Activated CD8-positive, alpha-beta memory T cell treated with anti-CD3 and anti-CD28 coated beads, Interleukin-2, amount 50 U/mL, for 4 hours (primary cell): ENCODE measurements around the gene SEC22B.
"Not testable (repeated sequence)": the region's sequence is repeated elsewhere in the genome, so short reads cannot be mapped to it uniquely, and the experiment has no call there.

ENCODE experiments used
- DNase-seq: peaks from one replicate; pipeline ENCODE4 v3.0.0-alpha.2; 2020

Gene SEC22B

GRCh38 chr1:120112212-120112611 is 64.1 kb downstream of the SEC22B start:
- not testable (repeated sequence) for DNase-seq

- not testable (repeated sequence) for DNase-seq
Measured at GRCh38 chr1:120111771-120112170, 64.5 kb downstream of the SEC22B start.

- not testable (repeated sequence) for DNase-seq
Measured at GRCh38 chr1:120111008-120111407, 65.3 kb downstream of the SEC22B start.

- DNase-seq: not testable (repeated sequence)
Measured at GRCh38 chr1:120109656-120110055, 66.7 kb downstream of the SEC22B start.

GRCh38 chr1:120109180-120109579 is 67.1 kb downstream of the SEC22B start:
- DNase-seq: not testable (repeated sequence)

- not testable (repeated sequence) for DNase-seq
Measured at GRCh38 chr1:120105288-120105687, 71.0 kb downstream of the SEC22B start.

GRCh38 chr1:120103768-120104167 is 72.6 kb downstream of the SEC22B start:
- not testable (repeated sequence) for DNase-seq

- not testable (repeated sequence) for DNase-seq
Measured at GRCh38 chr1:120101593-120101992, 74.7 kb downstream of the SEC22B start.
